Measurements from ENCODE around the gene RBM18. TPM values are rescaled to one million over a fixed set of nuclear protein-coding genes. Genes with fewer than 3 reads are reported as not detected.

The RBM18 gene
- total RNA-seq, 1 donor from 2014 or later: 24.2 TPM

DNA sequence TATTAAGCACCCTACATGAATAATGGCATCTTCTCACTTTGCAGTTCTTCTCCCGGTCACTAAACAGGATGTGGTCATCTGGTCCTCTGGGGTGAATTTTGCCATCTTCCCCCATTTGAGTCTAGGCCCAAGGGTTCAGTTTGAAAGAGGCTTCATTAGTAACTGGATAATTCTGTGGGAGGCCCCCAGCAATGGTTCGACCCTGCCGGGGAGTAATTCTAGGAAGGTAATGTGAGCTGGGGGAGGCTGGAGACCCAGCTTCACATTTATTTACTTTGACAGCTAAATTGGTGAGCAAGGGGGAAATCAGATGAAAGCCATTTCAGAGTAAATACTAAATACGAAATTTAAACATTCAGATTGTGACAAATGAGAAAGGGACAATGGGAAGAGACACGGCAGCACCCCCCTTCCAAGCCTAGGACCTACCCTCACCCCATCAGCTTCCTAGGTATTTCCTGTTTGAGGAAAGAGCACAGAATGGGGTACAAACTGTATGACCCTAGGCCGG, 31.8 kb downstream of the RBM18 start:
- H3K27ac Mint-ChIP-seq: no peak overlapping the region
- TF ChIP-seq, protein P1, sequence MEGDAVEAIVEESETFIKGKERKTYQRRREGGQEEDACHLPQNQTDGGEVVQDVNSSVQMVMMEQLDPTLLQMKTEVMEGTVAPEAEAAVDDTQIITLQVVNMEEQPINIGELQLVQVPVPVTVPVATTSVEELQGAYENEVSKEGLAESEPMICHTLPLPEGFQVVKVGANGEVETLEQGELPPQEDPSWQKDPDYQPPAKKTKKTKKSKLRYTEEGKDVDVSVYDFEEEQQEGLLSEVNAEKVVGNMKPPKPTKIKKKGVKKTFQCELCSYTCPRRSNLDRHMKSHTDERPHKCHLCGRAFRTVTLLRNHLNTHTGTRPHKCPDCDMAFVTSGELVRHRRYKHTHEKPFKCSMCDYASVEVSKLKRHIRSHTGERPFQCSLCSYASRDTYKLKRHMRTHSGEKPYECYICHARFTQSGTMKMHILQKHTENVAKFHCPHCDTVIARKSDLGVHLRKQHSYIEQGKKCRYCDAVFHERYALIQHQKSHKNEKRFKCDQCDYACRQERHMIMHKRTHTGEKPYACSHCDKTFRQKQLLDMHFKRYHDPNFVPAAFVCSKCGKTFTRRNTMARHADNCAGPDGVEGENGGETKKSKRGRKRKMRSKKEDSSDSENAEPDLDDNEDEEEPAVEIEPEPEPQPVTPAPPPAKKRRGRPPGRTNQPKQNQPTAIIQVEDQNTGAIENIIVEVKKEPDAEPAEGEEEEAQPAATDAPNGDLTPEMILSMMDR (conservative IDR thresholded peaks at IDR 0.05): no peak

DNA sequence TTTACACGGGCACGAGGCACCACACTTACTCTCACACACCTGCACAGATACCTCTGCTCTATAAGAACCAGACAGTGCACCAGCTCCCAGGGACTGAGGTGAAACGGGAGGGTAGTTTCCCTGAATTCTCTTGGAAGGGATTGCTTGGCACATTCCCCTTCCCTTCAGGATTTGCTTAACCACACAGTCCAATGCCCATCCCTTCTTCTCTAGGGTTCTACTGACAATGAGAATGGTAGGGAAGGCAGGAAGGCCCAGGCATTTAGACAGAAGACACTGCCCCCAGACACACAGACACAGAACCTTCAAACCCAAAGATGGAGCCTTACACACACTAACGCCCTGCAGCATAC, 35.2 kb downstream of the RBM18 start:
- Mint-ChIP-seq H3K27ac (no peak overlapping the region), H3K4me3 (no peak overlapping the region), H3K4me1 (ENCODE audit: unreplicated experiment) (peaks cover 22% of the 10 kb centered on the region), H3K9me3 (no peaks in the 10 kb centered on the region), H3K36me3 (peaks cover 9% of the 10 kb centered on the region), H3K27me3 (peaks cover 55% of the 10 kb centered on the region)
- TF ChIP-seq, protein P1 (conservative IDR thresholded peaks at IDR 0.05): no peak
- no peak for DNase-seq (ENCODE audit: extremely low spot score, unreplicated experiment)

More for the DNA sequence above, 31.8 kb downstream of the RBM18 start:
- no peaks in the 10 kb centered on the region for H3K36me3 Mint-ChIP-seq
- peaks cover 37% of the 10 kb centered on the region for H3K27me3 Mint-ChIP-seq
- H3K9me3 Mint-ChIP-seq: no peaks in the 10 kb centered on the region
- H3K4me1 Mint-ChIP-seq (ENCODE audit: unreplicated experiment): peaks cover 14% of the 10 kb centered on the region
- peak overlapping the region; percentile 58 for H3K4me3 Mint-ChIP-seq
- no peak for DNase-seq (ENCODE audit: extremely low spot score, unreplicated experiment)

DNA sequence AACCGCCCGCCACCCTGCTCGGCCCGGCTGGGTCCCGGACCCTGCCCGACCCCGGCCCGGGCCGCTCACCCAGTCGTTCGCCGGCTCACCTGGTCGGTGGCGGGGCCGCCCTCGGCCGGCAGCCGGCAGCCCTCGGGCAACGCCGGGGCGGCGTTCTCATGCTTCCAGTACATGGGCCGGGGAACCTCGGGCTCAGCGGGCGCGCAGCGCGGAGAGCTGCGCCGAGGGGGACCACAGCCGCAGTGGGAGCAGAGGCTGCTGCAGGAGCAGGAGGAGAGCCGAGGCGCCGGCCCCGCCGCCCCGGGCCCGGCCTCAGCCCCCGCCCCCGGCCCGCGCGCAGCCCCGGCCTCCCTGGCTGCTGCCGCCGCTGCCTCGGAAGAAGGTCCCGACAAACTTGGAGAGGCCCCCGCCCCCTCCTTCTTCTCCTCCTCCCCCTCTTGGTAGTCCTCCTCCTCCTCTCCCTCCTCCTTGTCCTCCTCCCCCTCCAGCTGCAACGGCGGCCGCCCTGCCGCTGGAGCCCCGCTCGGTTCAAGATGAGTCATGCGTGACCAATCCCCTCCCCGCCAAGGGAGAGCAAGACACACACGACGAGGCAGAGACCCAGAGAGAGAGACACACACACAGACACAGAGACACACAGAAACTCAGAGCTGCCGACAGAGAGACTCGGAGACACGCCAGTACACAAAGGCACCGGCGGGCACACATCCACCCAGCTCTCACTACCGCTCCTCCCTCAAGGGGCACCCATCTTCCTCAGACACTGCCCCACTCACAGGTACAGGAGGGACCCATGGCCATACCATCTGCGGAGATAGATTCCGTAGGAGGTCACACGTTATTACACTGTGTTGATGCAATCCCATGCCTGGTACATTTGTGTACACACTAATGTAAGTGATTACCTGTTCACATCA, 35.8 kb downstream of the RBM18 start, which contains the start of gene LHX6:
TSS of gene LHX6 (minus strand) at position 390 of the 917 bp plus-strand sequence. CDS start at position 173, 217 bp downstream.
- Mint-ChIP-seq H3K9me3 (no peaks in the 10 kb centered on the region), H3K36me3 (peaks cover 11% of the 10 kb centered on the region), H3K27ac (no peak within 1 kb of the TSS), H3K27me3 (peaks cover 56% of the 10 kb centered on the region), H3K4me1 (ENCODE audit: unreplicated experiment) (peaks cover 22% of the 10 kb centered on the region), H3K4me3 (peak within 1 kb of the TSS; percentile 82)
- DNase-seq (ENCODE audit: extremely low spot score, unreplicated experiment): no peak
- TF ChIP-seq, protein P1 (conservative IDR thresholded peaks at IDR 0.05): no peak

DNA sequence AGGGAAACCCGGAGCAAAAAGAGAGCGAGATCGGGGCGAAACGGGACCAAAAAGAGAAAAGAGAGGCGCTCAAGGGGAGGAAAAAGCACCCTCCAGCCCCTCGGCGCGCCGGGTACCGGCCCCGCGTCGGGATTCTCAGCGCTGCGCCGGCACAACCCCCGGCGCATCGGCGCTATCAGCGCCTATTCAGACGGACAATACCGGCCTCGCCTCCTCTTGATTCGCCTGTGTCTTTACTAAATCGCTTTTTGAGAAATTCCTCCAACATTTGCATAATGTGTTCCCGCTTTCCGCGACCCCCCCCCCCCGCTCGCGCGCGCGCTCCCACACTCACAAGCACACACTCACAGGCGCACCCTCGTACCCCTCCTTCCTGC, 36.5 kb downstream of the RBM18 start:
- TF ChIP-seq, protein P1 (conservative IDR thresholded peaks at IDR 0.05): no peak
- DNase-seq (ENCODE audit: extremely low spot score, unreplicated experiment): no peak
- peaks cover 11% of the 10 kb centered on the region for H3K36me3 Mint-ChIP-seq
- peaks cover 20% of the 10 kb centered on the region for H3K4me1 Mint-ChIP-seq (ENCODE audit: unreplicated experiment)
- peaks cover 56% of the 10 kb centered on the region for H3K27me3 Mint-ChIP-seq
- H3K9me3 Mint-ChIP-seq: no peaks in the 10 kb centered on the region
- peak overlapping the region; percentile 82 for H3K4me3 Mint-ChIP-seq
- no peak overlapping the region for H3K27ac Mint-ChIP-seq

DNA sequence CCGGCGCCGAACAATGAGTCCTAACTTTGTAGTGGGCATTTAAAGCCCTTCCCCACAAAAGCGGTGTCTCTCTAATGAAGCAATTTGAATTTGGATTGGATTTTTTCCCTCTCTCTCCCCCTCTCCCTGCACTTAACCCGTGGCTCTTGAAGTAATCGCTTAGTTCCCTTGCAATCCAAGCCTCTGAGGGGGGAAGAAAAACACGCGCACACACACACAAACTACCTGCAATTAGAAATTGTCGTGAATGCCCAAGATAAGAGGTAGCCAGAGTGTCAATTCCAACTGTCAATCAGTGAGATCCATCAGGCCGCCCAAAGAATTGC, 37.1 kb downstream of the RBM18 start:
- H3K4me1 Mint-ChIP-seq (ENCODE audit: unreplicated experiment): peaks cover 19% of the 10 kb centered on the region
- TF ChIP-seq, protein P1 (conservative IDR thresholded peaks at IDR 0.05): no peak
- peaks cover 11% of the 10 kb centered on the region for H3K36me3 Mint-ChIP-seq
- H3K27me3 Mint-ChIP-seq: peaks cover 56% of the 10 kb centered on the region
- peak overlapping the region; percentile 88 for H3K4me3 Mint-ChIP-seq
- DNase-seq (ENCODE audit: extremely low spot score, unreplicated experiment): no peak
- H3K9me3 Mint-ChIP-seq: no peaks in the 10 kb centered on the region
- no peak overlapping the region for H3K27ac Mint-ChIP-seq
